SU-DHL-6 (cell line): ENCODE measurements around the gene BMX.

Experiments used
- H2AFZ ChIP-seq: fragments of 200-600 bp; sonication (generic); 2 replicates; pipeline ENCODE4 v1.6.1; 2014; ENCODE audit warnings: low read depth, mild to moderate bottlenecking, moderate library complexity, mixed read lengths, antibody characterized with exemption, low read length; ENCODE audit not compliant: severe bottlenecking
- H3F3A ChIP-seq: fragments of 200-600 bp; shearing (Covaris generic); 2 replicates; pipeline ENCODE4 v1.6.0; 2016; ENCODE audit warnings: antibody characterized with exemption, mild to moderate bottlenecking; ENCODE audit not compliant: insufficient read depth
- H3K27ac ChIP-seq: fragments of 200-600 bp; sonication (generic); 2 replicates; pipeline ENCODE4 v1.5.1; 2016; ENCODE audit warnings: low read depth, mild to moderate bottlenecking, low read length, moderate library complexity, mixed read lengths
- H3K27me3 ChIP-seq: fragments of 200-600 bp; sonication (generic), shearing (Covaris generic); 2 replicates; pipeline ENCODE4 v1.6.0; 2014; ENCODE audit warnings: mild to moderate bottlenecking, low read length
- H3K36me3 ChIP-seq: fragments of 200-600 bp; sonication (generic); 2 replicates; pipeline ENCODE4 v1.6.1; 2014; ENCODE audit warnings: mild to moderate bottlenecking, low read length, mixed read lengths
- H3K4me2 ChIP-seq: fragments of 300-600, 200-600 bp; shearing (Covaris generic), sonication (generic); 2 replicates; pipeline ENCODE4 v1.6.0; 2014; ENCODE audit warnings: low read length, low read depth, mild to moderate bottlenecking; ENCODE audit not compliant: poor library complexity, severe bottlenecking
- H3K4me3 ChIP-seq: fragments of 200-600 bp; sonication (generic); 2 replicates; pipeline ENCODE4 v1.5.1; 2014; ENCODE audit warnings: antibody characterized with exemption, low read length, mild to moderate bottlenecking, mixed read lengths; ENCODE audit not compliant: insufficient read depth, poor library complexity, severe bottlenecking
- H3K79me2 ChIP-seq: fragments of 200-600 bp; sonication (generic); 2 replicates; pipeline ENCODE4 v1.6.1; 2014; ENCODE audit warnings: mild to moderate bottlenecking, low read length, moderate library complexity; ENCODE audit not compliant: insufficient read depth
- H3K9ac ChIP-seq: fragments of 200-600 bp; sonication (generic); 2 replicates; pipeline ENCODE4 v1.7.0; 2014; ENCODE audit warnings: mild to moderate bottlenecking, low read length
- H3K9me2 ChIP-seq: fragments of 200-600 bp; sonication (generic); replicated peaks from 2 replicates; pipeline ENCODE4 v1.6.1; 2014; ENCODE audit warnings: low read length; ENCODE audit not compliant: insufficient read depth
- H3K9me3 ChIP-seq: fragments of 200-600 bp; sonication (generic); 2 replicates; pipeline ENCODE4 v1.6.1; 2014; ENCODE audit warnings: low read length, mixed read lengths; ENCODE audit not compliant: insufficient read depth
- H4K20me1 ChIP-seq: fragments of 200-600 bp; sonication (generic); 2 replicates; pipeline ENCODE4 v1.6.1; 2014; ENCODE audit warnings: low read depth, mild to moderate bottlenecking, antibody characterized with exemption, low read length, moderate library complexity, mixed read lengths
- CTCF ChIP-seq: fragments of 200-600 bp; sonication (generic); IDR thresholded peaks from one replicate; pipeline ENCODE4 v1.5.1; 2017; ENCODE audit warnings: antibody characterized with exemption, mild to moderate bottlenecking, low read length, moderate library complexity; ENCODE audit not compliant: insufficient read depth, poor library complexity, severe bottlenecking
- EZH2phosphoT487 ChIP-seq: fragments of 200-600 bp; sonication (generic), shearing (Covaris generic); conservative IDR thresholded peaks from 2 replicates; pipeline ENCODE4 v1.6.1; 2018; ENCODE audit warnings: mild to moderate bottlenecking, antibody characterized with exemption, low read length, moderate library complexity, mixed read lengths

Gene BMX

GRCh38 chrX:15507005-15507404, 6.4 kb downstream of the BMX start:
- Histone ChIP-seq H3F3A (no peaks in the 10 kb centered on the region), H3K9me2 (no peaks in the 10 kb centered on the region), H3K36me3 (no peaks in the 10 kb centered on the region), H3K27me3 (no peaks in the 10 kb centered on the region), H2AFZ (no peak overlapping the region), H3K9me3 (no peaks in the 10 kb centered on the region), H3K79me2 (no peaks in the 10 kb centered on the region), H3K4me2 (no peak overlapping the region), H3K27ac (no peak overlapping the region), H3K9ac (no peak overlapping the region), H3K4me3 (no peak overlapping the region), H4K20me1 (no peaks in the 10 kb centered on the region)
- no peak for TF ChIP-seq CTCF
- TF ChIP-seq EZH2phosphoT487 = no peak

DNA sequence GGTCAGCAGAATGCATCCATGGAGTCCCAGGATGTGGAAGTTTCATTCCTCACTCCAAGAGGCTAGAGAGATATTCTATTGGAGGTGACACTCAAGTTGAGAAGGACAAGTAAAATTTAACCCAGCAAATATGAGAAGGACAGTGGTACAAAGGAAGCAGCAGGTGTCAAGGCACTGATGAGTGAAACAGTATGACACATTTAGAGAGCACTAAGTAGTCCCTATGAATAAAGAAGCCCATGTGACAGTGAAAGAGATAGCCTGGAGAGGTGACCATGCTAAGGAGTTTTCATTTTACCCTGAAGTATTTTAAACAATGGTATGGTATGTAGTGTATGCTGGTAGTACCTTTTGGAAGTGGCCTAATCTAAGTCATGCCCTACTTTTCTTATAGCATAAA, 9.2 kb downstream of the BMX start:
- Histone ChIP-seq H3K9me2 (no peaks in the 10 kb centered on the region), H3K4me2 (no peak overlapping the region), H3K27ac (no peak overlapping the region), H3K36me3 (no peaks in the 10 kb centered on the region), H3K4me3 (no peak overlapping the region), H3K9me3 (no peaks in the 10 kb centered on the region), H3K27me3 (no peaks in the 10 kb centered on the region), H3K79me2 (no peaks in the 10 kb centered on the region), H3F3A (no peaks in the 10 kb centered on the region), H3K9ac (no peak overlapping the region), H4K20me1 (no peaks in the 10 kb centered on the region), H2AFZ (no peak overlapping the region)
- TF ChIP-seq CTCF (no peak), EZH2phosphoT487 (no peak)

- no peak for TF ChIP-seq CTCF
- no peak for TF ChIP-seq EZH2phosphoT487
- Histone ChIP-seq H3K4me2 (no peak overlapping the region), H3K27ac (no peak overlapping the region), H3K4me3 (no peak overlapping the region), H4K20me1 (no peaks in the 10 kb centered on the region), H3K79me2 (no peaks in the 10 kb centered on the region), H3K9me3 (no peaks in the 10 kb centered on the region), H3K36me3 (no peaks in the 10 kb centered on the region), H3K9me2 (no peaks in the 10 kb centered on the region), H3K27me3 (no peaks in the 10 kb centered on the region), H3K9ac (no peak overlapping the region), H3F3A (no peaks in the 10 kb centered on the region), H2AFZ (no peak overlapping the region)
These were observed 11.0 kb downstream of the BMX start for GRCh38 chrX:15511563-15511962.

GRCh38 chrX:15512401-15512965, 11.9 kb downstream of the BMX start:
- Histone ChIP-seq H3K4me2 (no peak overlapping the region), H3K79me2 (no peaks in the 10 kb centered on the region), H3K27me3 (no peaks in the 10 kb centered on the region), H3K4me3 (no peak overlapping the region), H3K9ac (no peak overlapping the region), H3K27ac (no peak overlapping the region), H3K9me2 (no peaks in the 10 kb centered on the region), H3K9me3 (no peaks in the 10 kb centered on the region), H3K36me3 (no peaks in the 10 kb centered on the region), H2AFZ (no peak overlapping the region), H4K20me1 (no peaks in the 10 kb centered on the region), H3F3A (no peaks in the 10 kb centered on the region)
- TF ChIP-seq CTCF = no peak
